GM12892 (cell line): Measurements from ENCODE around the gene CNPY1.

Experiments
- POLR2A ChIP-seq: IDR thresholded peaks from 2 replicates; pipeline ENCODE4 v1.6.1; 2011; ENCODE audit warnings: low read depth, low read length, control low read depth
- POLR2AphosphoS5 ChIP-seq: IDR thresholded peaks from 2 replicates; pipeline ENCODE4 v1.6.1; 2011; ENCODE audit warnings: low read depth, low read length, control low read depth

- TF ChIP-seq POLR2A = no peak
- TF ChIP-seq POLR2AphosphoS5 = no peak
Measured at GRCh38 chr7:155457544-155458110, 88.7 kb downstream of the CNPY1 start.
